HG02678 (cell line): ENCODE data around the gene UGT1A7.
"Not testable (repeated sequence)": the region's sequence is repeated elsewhere in the genome, so short reads cannot be mapped to it uniquely, and the experiment has no call there.

Source experiments
- ATAC-seq: cut with Tn5 transposase; IDR thresholded peaks from one replicate; pipeline ENCODE4 v1.9.1; 2021; ENCODE audit warnings: mild to moderate bottlenecking, moderate library complexity; ENCODE audit not compliant: unreplicated experiment

The UGT1A7 gene

DNA sequence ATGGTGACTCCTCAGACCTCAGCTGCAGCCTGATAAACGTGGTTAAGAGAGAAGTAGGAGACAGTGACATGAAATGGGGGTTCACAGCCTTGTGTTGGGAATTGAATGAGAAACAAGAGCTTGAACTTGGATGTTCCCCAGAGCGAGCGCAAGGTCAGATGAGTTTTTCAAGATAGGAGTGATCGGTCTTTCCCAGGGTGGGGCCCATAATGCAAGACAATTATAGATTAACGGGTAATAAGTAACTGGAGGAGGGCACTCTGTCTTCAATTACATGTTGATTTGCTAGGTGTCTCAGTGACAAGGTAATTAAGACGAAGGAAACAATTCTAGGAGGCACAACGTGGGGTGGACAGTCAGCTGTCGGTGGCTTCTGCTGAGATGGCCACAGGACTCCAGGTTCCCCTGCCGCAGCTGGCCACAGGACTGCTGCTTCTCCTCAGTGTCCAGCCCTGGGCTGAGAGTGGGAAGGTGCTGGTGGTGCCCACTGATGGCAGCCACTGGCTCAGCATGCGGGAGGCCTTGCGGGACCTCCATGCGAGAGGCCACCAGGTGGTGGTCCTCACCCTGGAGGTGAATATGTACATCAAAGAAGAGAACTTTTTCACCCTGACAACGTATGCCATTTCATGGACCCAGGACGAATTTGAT is 31.0 kb downstream of the UGT1A7 start, which contains the start of gene UGT1A5:
UGT1A5 (plus strand) TSS at position 297 of the 651 bp plus-strand sequence; CDS start at position 382, 85 bp downstream.
- no peak for ATAC-seq

DNA sequence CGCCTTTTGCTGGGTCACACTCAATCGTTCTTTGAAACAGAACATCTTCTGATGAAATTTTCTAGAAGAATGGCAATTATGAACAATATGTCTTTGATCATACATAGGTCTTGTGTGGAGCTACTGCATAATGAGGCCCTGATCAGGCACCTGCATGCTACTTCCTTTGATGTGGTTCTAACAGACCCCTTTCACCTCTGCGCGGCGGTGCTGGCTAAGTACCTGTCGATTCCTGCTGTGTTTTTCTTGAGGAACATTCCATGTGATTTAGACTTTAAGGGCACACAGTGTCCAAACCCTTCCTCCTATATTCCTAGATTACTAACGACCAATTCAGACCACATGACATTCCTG is 31.5 kb downstream of the UGT1A7 start:
- no peak for ATAC-seq

DNA sequence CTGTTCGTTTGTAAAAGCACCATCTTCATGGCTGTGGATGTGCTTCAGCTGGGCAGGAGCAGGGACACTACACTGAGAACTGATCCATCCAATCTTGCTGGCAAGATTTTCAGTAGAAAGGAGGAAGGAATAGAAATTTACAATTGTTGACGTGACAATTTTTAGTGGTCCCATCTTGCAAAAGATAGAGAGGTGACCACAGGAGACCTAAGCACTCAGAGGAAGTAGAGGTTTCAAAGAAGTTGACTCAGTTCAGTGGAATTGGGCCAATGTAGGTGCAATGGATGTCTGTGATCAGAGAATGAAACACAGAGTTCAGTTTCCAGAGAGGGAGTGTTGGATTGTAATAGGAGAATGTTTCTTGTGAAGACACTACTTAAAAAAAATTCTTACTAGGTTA is 32.4 kb downstream of the UGT1A7 start:
- no peak for ATAC-seq

DNA sequence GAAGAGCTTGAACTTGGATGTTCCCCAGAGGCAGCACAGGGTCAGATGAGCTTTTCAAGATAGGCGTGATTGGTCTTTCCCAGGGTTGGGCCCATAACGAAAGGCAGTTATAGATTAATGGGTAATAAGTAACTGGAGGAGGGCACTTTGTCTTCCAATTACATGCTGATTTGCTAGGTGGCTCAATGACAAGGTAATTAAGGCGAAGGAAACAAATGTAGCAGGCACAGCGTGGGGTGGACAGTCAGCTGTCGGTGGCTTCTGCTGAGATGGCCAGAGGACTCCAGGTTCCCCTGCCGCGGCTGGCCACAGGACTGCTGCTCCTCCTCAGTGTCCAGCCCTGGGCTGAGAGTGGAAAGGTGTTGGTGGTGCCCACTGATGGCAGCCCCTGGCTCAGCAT is 36.9 kb downstream of the UGT1A7 start, which contains the start of gene UGT1A4:
UGT1A4 (plus strand) TSS at position 185 of the 400 bp plus-strand sequence; CDS start at position 270, 85 bp downstream.
- no peak for ATAC-seq

DNA sequence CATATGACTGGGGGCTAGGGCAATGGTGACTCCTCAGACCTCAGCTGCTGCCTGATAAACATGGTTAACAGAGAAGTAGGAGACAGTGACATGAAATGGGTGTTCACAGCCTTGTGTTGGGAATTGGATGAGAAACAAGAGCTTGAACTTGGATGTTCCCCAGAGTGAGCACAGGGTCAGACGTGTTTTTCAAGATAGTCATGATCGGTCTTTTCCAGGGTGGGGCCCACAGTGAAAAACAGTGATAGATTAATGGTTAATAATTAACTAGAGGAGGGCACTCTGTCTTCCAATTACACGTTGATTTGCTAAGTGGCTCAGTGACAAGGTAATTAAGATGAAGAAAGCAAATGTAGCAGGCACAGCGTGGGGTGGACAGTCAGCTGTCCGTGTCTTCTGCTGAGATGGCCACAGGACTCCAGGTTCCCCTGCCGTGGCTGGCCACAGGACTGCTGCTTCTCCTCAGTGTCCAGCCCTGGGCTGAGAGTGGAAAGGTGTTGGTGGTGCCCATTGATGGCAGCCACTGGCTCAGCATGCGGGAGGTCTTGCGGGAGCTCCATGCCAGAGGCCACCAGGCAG is 47.1 kb downstream of the UGT1A7 start, which contains the start of gene UGT1A3:
UGT1A3 (plus strand) TSS at position 320 of the 579 bp plus-strand sequence; CDS start at position 405, 85 bp downstream.
- ATAC-seq = no peak

DNA sequence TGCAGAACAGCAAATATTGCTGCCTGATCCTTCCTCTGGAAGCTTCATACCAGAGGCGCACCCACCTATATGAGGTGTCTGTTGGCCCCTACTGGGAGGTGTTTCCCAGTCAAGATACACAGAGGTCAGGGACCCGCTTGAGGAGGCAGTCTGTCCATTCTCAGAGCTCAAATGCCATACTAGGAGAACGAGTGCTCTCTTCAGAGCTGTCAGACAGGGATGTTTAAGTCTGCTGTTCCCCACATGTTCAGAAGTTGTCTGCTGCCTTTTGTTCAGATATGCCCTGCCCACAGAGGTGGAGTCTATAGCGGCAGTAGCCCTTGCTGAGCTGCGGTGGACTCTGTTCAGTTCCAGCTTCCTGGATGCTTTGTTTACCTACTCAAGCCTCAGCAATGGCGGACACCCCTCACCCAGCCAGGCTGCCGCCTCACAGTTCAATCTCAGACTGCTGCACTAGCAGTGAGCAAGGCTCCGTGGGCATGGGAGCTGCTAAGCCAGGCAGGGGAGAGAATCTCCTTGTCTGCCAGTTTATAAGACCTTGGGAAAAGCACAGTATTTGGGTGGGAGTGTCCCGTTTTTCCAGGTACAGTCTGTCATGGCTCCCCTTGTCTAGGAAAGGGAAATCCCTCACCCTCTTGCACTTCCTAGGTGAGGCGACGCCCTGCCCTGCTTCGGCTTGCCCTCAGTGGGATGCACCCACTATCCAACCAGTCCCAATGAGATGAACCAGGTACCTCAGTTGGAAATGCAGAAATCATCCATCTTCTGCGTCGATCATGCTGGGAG is 55.4 kb downstream of the UGT1A7 start:
- not testable (repeated sequence) for ATAC-seq

DNA sequence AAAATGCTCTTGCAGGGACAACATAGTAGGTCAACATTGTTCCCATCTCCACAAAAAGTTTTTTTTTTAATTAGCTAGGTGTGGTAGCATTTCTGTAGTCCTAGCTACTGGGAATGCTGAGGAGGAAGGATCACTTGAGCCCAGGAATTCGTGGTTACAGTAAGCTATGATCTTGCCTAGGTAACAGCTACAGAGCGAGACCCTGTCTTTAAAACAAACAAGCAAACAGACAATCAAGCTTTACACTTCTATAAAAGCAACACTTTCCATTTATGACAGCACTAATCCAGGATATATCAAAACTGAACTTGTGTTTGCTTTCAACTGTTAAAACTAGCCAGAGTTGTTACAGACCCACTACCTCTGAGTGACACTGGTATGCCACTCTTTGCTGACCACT is 59.2 kb downstream of the UGT1A7 start:
- no peak for ATAC-seq

DNA sequence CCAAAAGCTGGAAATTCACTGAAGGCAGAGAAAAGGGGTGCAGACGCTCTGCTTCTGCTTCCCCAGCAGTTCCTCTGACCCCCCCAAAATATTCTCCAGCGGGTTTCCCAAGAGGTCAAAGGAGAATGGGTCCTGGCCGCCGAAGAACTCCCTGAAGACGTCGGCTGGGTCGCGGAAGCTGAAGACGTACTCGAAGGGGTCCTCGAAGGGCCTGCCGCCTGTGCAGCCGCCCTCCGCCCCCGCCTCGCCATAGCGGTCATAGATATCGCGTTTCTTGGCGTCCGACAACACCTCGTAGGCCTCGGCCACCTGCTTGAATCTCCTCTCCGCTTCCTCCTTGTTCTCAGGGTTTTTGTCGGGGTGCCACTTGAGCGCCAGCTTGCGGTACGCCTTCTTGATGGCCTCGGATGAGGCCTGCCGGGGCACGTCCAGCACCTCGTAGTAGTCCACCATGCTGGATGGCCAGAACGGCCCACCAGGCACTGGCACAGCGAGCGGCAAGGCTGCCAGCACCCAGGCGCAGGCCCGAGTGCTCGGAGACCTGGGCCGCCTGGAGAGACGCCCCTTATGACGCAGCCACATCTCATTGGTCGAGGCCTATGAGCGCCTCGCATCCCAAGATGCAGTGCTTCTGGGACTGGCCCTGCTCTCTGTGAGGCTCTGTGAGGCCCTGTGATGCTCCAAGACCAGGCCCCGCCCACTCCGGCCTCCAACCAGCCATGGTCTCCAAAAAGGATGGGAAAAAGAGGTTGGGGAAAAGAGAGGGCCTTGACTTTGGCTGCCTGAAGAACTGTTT is 62.0 kb downstream of the UGT1A7 start:
- ATAC-seq = no peak

DNA sequence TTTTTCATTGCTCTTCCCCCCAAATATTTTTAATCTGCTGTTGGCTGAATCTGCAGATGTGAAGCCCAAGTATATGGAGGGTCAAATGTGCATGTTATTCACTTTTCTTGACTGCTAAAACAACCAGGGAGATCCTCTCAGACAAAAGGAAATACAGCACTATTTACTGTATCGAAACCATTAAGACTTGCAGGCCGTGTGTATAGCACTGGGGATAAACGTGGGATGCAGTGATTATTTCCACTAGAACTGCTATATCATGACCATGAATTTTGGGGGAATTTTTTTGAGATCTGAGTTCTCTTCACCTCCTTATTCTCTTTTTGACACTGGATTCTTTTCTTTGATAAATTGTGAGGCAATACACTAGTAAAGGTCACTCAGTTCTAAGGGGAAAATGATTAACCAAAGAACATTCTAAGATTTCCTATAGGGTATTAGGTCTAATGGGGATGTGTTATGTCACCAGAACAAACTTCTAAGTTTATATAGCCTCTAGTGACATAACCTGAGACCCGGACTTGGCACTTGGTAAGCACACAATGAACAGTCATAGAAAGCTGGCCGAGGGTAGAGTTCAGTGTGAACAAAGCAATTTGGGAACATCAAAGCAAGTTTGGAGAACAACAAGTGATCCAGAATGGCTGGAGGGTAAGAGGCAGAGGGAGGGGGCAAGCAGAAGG is 63.5 kb downstream of the UGT1A7 start:
- no peak for ATAC-seq

DNA sequence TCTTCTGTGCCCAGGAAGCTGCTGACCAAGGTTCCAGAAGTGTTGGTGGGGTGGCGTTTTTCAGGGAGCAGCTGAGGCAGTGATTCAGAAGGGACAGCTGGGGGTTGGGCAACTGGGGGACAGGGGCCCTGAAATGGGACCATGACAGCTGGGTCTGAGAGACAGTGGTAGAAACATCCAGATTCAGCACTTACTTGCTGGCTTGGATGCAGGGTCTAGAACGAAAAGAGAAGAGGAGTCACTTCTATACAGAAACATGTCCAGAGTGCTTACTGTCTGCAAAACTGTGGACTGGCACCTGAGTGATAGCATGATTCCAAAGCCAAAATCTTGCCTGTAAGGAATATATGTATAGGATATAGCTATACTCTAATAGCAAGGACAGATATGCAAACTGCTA is 64.1 kb downstream of the UGT1A7 start:
- ATAC-seq = not testable (repeated sequence)

DNA sequence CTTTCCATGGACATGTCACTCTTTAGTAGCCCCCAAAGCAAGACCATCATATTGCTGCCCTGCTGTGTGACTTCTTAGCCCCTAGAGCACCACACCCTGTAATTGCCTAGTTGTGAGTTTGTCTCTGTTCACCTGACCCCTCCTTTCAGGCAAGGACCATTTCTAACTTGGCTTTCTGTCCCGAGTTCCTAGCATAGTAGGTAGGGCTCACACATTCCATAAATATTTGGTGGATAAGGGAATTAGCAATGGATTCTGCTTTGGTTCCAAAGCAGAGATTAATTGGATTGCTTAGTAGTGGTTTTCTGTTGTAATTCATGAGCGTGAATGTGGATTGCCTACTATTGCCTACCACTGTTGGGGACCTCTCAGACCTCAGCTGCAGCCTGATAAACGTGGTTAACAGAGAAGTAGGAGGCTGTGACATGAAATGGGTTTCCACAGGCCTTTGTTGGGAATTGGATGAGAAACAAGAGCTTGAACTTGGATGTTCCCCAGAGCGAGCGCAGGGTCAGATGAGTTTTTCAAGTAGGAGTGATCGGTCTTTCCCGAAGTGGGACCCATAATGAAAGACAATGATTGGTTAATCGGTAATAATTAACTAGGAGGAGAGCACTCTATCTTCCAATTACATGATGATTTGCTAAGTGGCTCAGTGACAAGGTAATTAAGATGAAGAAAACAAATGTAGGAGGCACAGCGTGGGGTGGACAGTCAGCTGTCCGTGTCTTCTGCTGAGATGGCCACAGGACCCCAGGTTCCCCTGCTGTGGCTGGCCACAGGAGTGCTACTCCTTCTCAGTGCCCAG is 65.0 kb downstream of the UGT1A7 start:
- ATAC-seq = no peak

DNA sequence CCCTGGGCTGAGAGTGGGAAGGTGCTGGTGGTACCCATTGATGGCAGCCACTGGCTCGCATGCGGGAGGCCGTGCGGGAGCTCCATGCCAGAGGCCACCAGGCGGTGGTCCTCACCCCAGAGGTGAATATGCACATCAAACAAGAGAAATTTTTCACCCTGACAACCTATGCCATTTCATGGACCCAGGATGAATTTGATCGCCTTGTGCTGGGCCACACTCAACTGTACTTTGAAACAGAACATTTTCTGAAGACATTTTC is 65.5 kb downstream of the UGT1A7 start:
- ATAC-seq = no peak

DNA sequence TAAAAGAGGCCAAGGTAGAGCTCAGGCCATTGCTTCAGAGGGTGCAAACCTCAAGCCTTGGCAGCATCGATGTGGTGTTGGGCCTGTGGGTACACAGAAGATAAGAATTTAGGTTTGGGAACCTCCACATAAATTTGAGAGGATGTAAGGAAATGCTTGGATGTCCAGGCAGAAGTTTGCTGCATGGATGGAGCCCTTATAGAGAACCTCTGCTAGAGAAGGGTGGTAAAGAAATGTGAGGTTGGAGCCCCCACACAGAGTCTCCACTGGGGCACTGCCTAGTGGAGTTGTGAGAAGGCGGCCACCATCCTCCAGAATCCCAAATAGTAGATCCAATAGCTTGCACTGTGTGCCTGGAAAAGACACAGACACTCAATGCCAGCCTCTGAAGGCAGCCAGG is 69.0 kb downstream of the UGT1A7 start:
- ATAC-seq = not testable (repeated sequence)

DNA sequence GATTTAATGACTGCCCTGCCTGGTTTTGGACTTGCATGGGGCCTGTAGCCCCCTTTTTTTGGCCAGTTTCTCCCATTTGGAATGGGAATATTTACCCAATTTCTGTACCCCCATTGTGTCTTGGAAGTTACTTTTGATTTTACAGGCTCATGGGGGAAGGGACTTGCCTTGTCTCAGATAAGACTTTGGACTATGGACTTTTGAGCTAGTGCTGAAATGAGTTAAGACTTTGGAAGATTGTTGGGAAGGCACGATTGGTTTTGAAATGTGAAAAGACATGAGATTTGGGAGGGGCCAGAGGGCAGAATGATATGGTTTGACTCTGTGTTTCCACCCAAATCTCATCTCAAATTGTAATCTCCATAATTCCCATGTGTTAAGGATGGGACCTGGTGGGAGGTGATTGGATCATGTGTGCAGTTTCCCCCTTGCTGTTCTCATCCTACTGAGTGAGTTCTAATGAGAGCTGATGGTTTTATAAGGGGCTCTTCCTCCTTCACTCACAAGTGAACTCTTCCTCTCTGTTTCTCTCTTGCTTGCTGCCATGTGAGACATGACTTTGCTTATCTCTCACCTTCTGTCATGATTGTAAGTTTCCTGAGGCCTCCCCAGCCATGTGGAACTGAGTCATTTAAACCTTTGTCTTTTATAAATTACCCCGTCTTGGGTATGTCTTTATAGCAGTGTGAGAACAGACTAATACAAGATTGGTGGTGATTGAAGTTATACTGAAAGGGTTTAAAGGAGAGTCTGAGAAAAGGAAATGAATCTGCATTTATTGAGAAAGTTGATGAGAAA is 69.7 kb downstream of the UGT1A7 start:
- ATAC-seq = not testable (repeated sequence)

DNA sequence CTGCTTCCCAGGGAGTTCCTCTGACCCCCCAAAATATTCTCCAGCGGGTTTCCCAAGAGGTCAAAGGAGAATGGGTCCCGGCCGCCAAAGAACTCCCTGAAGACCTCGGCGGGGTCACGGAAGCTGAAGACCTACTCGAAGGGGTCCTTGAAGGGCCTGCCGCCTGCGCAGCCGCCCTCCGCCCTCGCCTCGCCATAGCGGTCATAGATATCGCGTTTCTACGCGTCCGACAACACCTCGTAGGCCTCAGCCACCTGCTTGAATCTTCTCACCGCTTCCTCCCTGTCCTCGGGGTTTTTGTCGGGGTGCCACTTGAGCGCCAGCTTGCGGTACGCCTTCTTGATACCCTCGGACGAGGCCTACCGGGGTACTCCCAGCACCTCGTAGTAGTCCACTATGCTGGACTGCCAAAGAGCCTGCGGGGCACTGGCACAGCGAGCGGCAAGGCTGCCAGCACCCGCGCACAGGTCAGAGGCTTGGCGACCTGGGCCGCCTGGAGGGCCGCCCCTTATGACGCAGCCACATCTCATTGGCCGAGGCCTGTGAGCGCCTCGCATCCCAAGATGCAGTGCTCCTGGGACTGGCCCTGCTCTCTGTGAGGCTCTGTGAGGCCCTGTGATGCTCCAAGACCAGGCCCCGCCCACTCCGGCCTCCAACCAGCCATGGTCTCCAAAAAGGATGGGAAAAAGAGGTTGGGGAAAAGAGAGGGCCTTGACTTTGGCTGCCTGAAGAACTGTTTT is 73.3 kb downstream of the UGT1A7 start:
- ATAC-seq = no peak

DNA sequence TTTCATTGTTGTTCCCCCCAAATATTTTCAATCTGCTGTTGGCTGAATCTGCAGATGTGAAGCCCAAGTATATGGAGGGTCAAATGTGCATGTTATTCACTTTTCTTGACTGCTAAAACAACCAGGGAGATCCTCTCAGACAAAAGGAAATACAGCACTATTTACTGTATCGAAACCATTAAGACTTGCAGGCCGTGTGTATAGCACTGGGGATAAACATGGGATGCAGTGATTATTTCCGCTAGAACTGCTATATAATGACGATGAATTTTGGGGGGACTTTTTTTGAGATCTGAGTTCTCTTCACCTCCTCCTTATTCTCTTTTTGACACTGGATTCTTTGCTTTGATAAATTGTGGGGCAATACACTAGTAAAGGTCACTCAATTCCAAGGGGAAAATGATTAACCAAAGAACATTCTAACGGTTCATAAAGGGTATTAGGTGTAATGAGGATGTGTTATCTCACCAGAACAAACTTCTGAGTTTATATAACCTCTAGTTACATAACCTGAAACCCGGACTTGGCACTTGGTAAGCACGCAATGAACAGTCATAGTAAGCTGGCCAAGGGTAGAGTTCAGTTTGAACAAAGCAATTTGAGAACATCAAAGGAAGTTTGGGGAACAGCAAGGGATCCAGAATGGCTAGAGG is 74.9 kb downstream of the UGT1A7 start:
- no peak for ATAC-seq

DNA sequence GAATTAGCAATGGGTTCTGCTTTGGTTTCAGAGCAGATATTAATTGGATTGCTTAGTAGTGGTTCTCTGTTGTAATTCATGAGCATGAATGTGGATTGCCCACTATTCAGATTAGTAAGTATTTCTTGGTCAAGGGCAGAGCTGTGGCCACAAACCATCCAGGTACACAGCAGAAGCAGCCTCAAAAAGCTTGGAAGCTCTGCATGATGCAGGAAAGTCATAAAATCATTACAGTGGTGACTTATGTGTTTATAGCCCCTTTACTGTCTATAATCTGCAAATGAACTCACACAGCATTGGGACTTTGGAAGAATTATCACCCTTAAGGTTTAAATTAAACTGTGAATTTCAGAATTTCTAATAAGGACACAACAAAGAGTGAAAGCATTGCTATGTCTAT is 76.4 kb downstream of the UGT1A7 start:
- no peak for ATAC-seq

DNA sequence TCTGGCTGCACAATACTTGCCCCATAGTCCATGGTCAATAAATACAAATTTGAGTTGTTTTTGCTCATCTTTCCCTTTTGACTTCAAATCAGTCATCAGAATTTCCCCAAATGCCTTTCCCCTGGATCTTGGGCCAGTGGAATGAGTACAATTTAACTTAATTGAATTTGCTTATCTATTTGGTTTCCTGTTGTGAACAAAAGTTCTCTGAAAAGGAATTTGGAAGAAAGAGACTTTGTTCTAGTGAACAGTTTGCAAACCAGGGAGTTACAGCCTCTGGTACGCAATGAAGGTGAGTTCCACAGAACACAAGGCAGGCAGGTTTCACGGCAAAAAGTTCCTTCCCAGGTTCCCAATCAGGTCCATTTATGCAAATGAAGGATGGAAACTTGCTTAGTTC is 77.1 kb downstream of the UGT1A7 start:
- no peak for ATAC-seq
